Sigmoid colon (tissue), 4 donors: ENCODE data around the gene USP6.
"Not testable (repeated sequence)": the region's sequence is repeated elsewhere in the genome, so short reads cannot be mapped to it uniquely, and the experiment has no call there.

Experiments used
- POLR2A ChIP-seq, 2 donors: fragments of 450-650 bp; IDR thresholded peaks; one replicate each; pipeline ENCODE4 v1.6.1; 2016; ENCODE audit warnings: antibody characterized with exemption in 2 of 2, mild to moderate bottlenecking in 2 of 2, moderate library complexity in 2 of 2
- POLR2AphosphoS5 ChIP-seq, 4 donors: sonication (generic); formaldehyde crosslinking; IDR thresholded peaks; one replicate each; pipeline ENCODE4 v1.6.1; 2017; ENCODE audit warnings: antibody characterized with exemption in 4 of 4
- TF ChIP-seq, protein P1 (sequence below), 4 experiments: fragments of 450-650 bp in 3 of 4; fragments of 200-600 bp in 1 of 4; IDR thresholded peaks; one replicate each; pipeline ENCODE4 v1.5.1; 2016 to 2019; ENCODE audit warnings: antibody characterized with exemption in 4 of 4, mild to moderate bottlenecking in 3 of 4, moderate library complexity in 2 of 4

DNA sequence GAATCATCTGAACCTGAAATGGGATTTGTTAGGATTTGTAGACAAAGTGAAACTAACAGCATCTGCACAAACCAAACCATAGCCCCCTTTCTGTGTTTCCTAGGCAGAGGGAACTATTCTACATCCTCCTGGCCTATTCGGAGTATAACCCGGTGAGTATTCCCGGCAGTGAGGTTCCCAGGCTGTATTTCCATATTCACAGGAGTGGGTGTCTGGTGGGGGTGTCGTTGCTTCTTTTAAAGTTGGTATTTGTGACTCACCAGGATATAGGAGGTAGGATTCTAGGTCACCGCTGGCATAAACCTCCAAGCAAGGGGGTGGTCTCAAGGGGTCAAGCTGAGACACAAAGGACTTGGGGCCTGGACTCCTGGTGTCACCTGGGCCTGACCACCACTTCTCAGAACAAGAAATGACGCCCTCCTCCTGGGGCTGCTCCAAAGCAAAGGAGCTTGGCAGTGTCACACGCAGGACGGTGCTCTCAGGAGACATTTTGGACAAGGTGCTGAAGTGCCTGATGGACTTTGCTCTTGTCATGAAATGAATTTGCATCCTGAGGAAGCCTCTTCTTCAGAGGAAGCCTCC is 19.4 kb downstream of the USP6 start:
- TF ChIP-seq POLR2AphosphoS5, POLR2A (IDR thresholded peaks at IDR 0.05): not testable (repeated sequence)
- TF ChIP-seq, protein P1, sequence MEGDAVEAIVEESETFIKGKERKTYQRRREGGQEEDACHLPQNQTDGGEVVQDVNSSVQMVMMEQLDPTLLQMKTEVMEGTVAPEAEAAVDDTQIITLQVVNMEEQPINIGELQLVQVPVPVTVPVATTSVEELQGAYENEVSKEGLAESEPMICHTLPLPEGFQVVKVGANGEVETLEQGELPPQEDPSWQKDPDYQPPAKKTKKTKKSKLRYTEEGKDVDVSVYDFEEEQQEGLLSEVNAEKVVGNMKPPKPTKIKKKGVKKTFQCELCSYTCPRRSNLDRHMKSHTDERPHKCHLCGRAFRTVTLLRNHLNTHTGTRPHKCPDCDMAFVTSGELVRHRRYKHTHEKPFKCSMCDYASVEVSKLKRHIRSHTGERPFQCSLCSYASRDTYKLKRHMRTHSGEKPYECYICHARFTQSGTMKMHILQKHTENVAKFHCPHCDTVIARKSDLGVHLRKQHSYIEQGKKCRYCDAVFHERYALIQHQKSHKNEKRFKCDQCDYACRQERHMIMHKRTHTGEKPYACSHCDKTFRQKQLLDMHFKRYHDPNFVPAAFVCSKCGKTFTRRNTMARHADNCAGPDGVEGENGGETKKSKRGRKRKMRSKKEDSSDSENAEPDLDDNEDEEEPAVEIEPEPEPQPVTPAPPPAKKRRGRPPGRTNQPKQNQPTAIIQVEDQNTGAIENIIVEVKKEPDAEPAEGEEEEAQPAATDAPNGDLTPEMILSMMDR (IDR thresholded peaks at IDR 0.05): not testable (repeated sequence)
